SJSA1 (cell line): ENCODE measurements around the gene MARK3. TPM values are rescaled to one million over a fixed set of nuclear protein-coding genes. Genes with fewer than 3 reads are reported as not detected.
A peak's percentile ranks its signal among the peaks of the same experiment; 100 is the strongest.

Experiments used
- DNase-seq, 2 experiments: peaks; one replicate each; pipeline ENCODE4 v3.0.0-alpha.2; 2015 to 2020; ENCODE audit warnings: low spot score in 2 of 2, low read depth in 1 of 2
- H3K27ac ChIP-seq: fragments of 250-450 bp; sonication (Bioruptor Pico); 2 replicates; pipeline ENCODE4 v1.5.1; 2020; ENCODE audit warnings: mild to moderate bottlenecking, moderate library complexity
- H3K27me3 ChIP-seq: fragments of 250-450 bp; sonication (Bioruptor Pico); replicated peaks from 2 replicates; pipeline ENCODE4 v1.5.1; 2020; ENCODE audit warnings: mild to moderate bottlenecking, moderate library complexity
- H3K36me3 ChIP-seq: fragments of 250-450 bp; sonication (Bioruptor Pico); 2 replicates; pipeline ENCODE4 v1.5.1; 2020; ENCODE audit warnings: mild to moderate bottlenecking
- H3K4me1 ChIP-seq: fragments of 250-450 bp; sonication (Bioruptor Pico); replicated peaks from 2 replicates; pipeline ENCODE4 v1.6.1; 2021; ENCODE audit warnings: mild to moderate bottlenecking
- H3K4me3 ChIP-seq: fragments of 250-450 bp; sonication (Bioruptor Pico); 2 replicates; pipeline ENCODE4 v1.5.1; 2020; ENCODE audit warnings: mild to moderate bottlenecking
- H3K9me3 ChIP-seq: fragments of 250-450 bp; sonication (Bioruptor Pico); replicated peaks from 2 replicates; pipeline ENCODE4 v1.5.1; 2020; ENCODE audit warnings: mild to moderate bottlenecking
- total RNA-seq: library from RNA; depleted of rRNA; stranded (reverse); fragments of >200 nt; shearing (Covaris generic); gene quantifications from 2 replicates; pipeline ENCODE4 v1.2.3, GENCODE V29; 2014

Gene MARK3
- total RNA-seq, 1 experiment from 2014 or later, result 53.2 TPM

- no peak overlapping the region for H3K27ac ChIP-seq
- H3K9me3 ChIP-seq, result no peaks in the 10 kb centered on the region
- no peak for DNase-seq
- H3K36me3 ChIP-seq, result peaks cover 3% of the 10 kb centered on the region
- H3K4me1 ChIP-seq, result peaks cover 33% of the 10 kb centered on the region
- H3K4me3 ChIP-seq, result no peak overlapping the region
- H3K27me3 ChIP-seq, result no peaks in the 10 kb centered on the region
Measured at GRCh38 chr14:103393676-103394626, 8.7 kb downstream of the MARK3 start.

GRCh38 chr14:103395244-103395643 is 10.0 kb downstream of the MARK3 start:
- Histone ChIP-seq H3K27ac (no peak overlapping the region), H3K36me3 (peaks cover 5% of the 10 kb centered on the region), H3K4me1 (peaks cover 33% of the 10 kb centered on the region), H3K9me3 (no peaks in the 10 kb centered on the region), H3K27me3 (no peaks in the 10 kb centered on the region), H3K4me3 (no peak overlapping the region)
- no peak for DNase-seq

- Histone ChIP-seq H3K27me3 (no peaks in the 10 kb centered on the region), H3K9me3 (no peaks in the 10 kb centered on the region), H3K4me1 (peaks cover 39% of the 10 kb centered on the region), H3K27ac (no peak overlapping the region), H3K36me3 (peaks cover 7% of the 10 kb centered on the region), H3K4me3 (no peak overlapping the region)
- no peak for DNase-seq
Measured at GRCh38 chr14:103396463-103396862, 11.2 kb downstream of the MARK3 start.

GRCh38 chr14:103398427-103399195 is 13.4 kb downstream of the MARK3 start:
- Histone ChIP-seq H3K4me1 (peaks cover 55% of the 10 kb centered on the region), H3K4me3 (no peak overlapping the region), H3K27ac (no peak overlapping the region), H3K9me3 (no peaks in the 10 kb centered on the region), H3K36me3 (peaks cover 7% of the 10 kb centered on the region), H3K27me3 (no peaks in the 10 kb centered on the region)
- no peak for DNase-seq

GRCh38 chr14:103400537-103400936 is 15.3 kb downstream of the MARK3 start:
- Histone ChIP-seq H3K36me3 (peaks cover 9% of the 10 kb centered on the region), H3K9me3 (no peaks in the 10 kb centered on the region), H3K27me3 (no peaks in the 10 kb centered on the region), H3K4me3 (no peak overlapping the region), H3K4me1 (peaks cover 41% of the 10 kb centered on the region), H3K27ac (no peak overlapping the region)
- DNase-seq, result no peak

- no peak overlapping the region for H3K4me3 ChIP-seq
- H3K4me1 ChIP-seq, result peaks cover 36% of the 10 kb centered on the region
- DNase-seq, result peak in 1 of 2 experiments; percentile 36
- H3K36me3 ChIP-seq, result peaks cover 13% of the 10 kb centered on the region
- no peaks in the 10 kb centered on the region for H3K9me3 ChIP-seq
- 0 out of 2 replicates have a peak overlapping the region, but pooled peaks have one; percentile 3 for H3K27ac ChIP-seq
- no peaks in the 10 kb centered on the region for H3K27me3 ChIP-seq
Measured at GRCh38 chr14:103401223-103402214, 16.3 kb downstream of the MARK3 start.

GRCh38 chr14:103402695-103403094 is 17.5 kb downstream of the MARK3 start:
- Histone ChIP-seq H3K4me1 (peaks cover 36% of the 10 kb centered on the region), H3K9me3 (no peaks in the 10 kb centered on the region), H3K27ac (no peak overlapping the region)

GRCh38 chr14:103404032-103404918 is 19.1 kb downstream of the MARK3 start:
- peaks cover 20% of the 10 kb centered on the region for H3K36me3 ChIP-seq
- H3K9me3 ChIP-seq, result no peaks in the 10 kb centered on the region
- no peaks in the 10 kb centered on the region for H3K27me3 ChIP-seq
- H3K4me3 ChIP-seq, result no peak overlapping the region
- no peak overlapping the region for H3K27ac ChIP-seq
- peaks cover 25% of the 10 kb centered on the region for H3K4me1 ChIP-seq
- DNase-seq, result no peak

More at GRCh38 chr14:103402695-103403094, 17.5 kb downstream of the MARK3 start:
- no peak for DNase-seq
- Histone ChIP-seq H3K27me3 (no peaks in the 10 kb centered on the region), H3K4me3 (no peak overlapping the region), H3K36me3 (peaks cover 16% of the 10 kb centered on the region)

- DNase-seq, result no peak
- no peak overlapping the region for H3K27ac ChIP-seq
- no peaks in the 10 kb centered on the region for H3K9me3 ChIP-seq
- H3K27me3 ChIP-seq, result no peaks in the 10 kb centered on the region
- H3K4me1 ChIP-seq, result peaks cover 25% of the 10 kb centered on the region
- H3K36me3 ChIP-seq, result peaks cover 20% of the 10 kb centered on the region
- no peak overlapping the region for H3K4me3 ChIP-seq
Measured at GRCh38 chr14:103404920-103405319, 19.7 kb downstream of the MARK3 start.

GRCh38 chr14:103408491-103409155 is 23.4 kb downstream of the MARK3 start:
- Histone ChIP-seq H3K4me1 (peaks cover 2% of the 10 kb centered on the region), H3K9me3 (no peaks in the 10 kb centered on the region), H3K27ac (no peak overlapping the region), H3K36me3 (peaks cover 17% of the 10 kb centered on the region), H3K4me3 (no peak overlapping the region), H3K27me3 (no peaks in the 10 kb centered on the region)
- no peak for DNase-seq

- Histone ChIP-seq H3K9me3 (no peaks in the 10 kb centered on the region), H3K27ac (peak overlapping the region; percentile 60), H3K36me3 (peaks cover 19% of the 10 kb centered on the region), H3K27me3 (no peaks in the 10 kb centered on the region), H3K4me1 (peaks cover 29% of the 10 kb centered on the region), H3K4me3 (no peak overlapping the region)
- DNase-seq, result no peak
Measured at GRCh38 chr14:103416916-103417315, 31.7 kb downstream of the MARK3 start.

GRCh38 chr14:103418481-103418818 is 33.2 kb downstream of the MARK3 start:
- Histone ChIP-seq H3K4me1 (peaks cover 41% of the 10 kb centered on the region), H3K9me3 (no peaks in the 10 kb centered on the region), H3K36me3 (peaks cover 21% of the 10 kb centered on the region), H3K4me3 (no peak overlapping the region), H3K27ac (peak overlapping the region; percentile 60), H3K27me3 (no peaks in the 10 kb centered on the region)
- no peak for DNase-seq
